DMS153 treated with DMSO at 0.1 percent for 48 hours (cell line): ENCODE results near the gene SCN9A.
"Not testable (repeated sequence)": the region's sequence is repeated elsewhere in the genome, so short reads cannot be mapped to it uniquely, and the experiment has no call there.

ENCODE experiments used
- DNase-seq: peaks from one replicate; lab custom pipeline; 2025; ENCODE audit not compliant: unreplicated experiment; lab: John Stamatoyannopoulos, UW

SCN9A gene

GRCh38 chr2:166375195-166375735 is 479 bp downstream of the SCN9A start:
- DNase-seq = peak; percentile 78

GRCh38 chr2:166373951-166374350 is 1.8 kb downstream of the SCN9A start:
- peak; percentile 35 for DNase-seq

- DNase-seq = no peak
These were observed 2.2 kb downstream of the SCN9A start for GRCh38 chr2:166373539-166373938.

- no peak for DNase-seq
These were observed 2.6 kb downstream of the SCN9A start for GRCh38 chr2:166373105-166373504.

GRCh38 chr2:166372046-166372445 is 3.7 kb downstream of the SCN9A start:
- DNase-seq = no peak

GRCh38 chr2:166365803-166366420 is 9.8 kb downstream of the SCN9A start:
- DNase-seq = no peak

GRCh38 chr2:166365239-166365638 is 10.5 kb downstream of the SCN9A start:
- no peak for DNase-seq

GRCh38 chr2:166364476-166365161 is 11.1 kb downstream of the SCN9A start:
- no peak for DNase-seq

- peak; percentile 69 for DNase-seq
These were observed 14.2 kb downstream of the SCN9A start for GRCh38 chr2:166361351-166362153.

- DNase-seq = no peak
These were observed 14.8 kb downstream of the SCN9A start for GRCh38 chr2:166360906-166361305.

GRCh38 chr2:166360426-166360825 is 15.3 kb downstream of the SCN9A start:
- no peak for DNase-seq

GRCh38 chr2:166357950-166358321 is 17.8 kb downstream of the SCN9A start:
- DNase-seq = not testable (repeated sequence)

- DNase-seq = no peak
These were observed 18.4 kb downstream of the SCN9A start for GRCh38 chr2:166357068-166357949.

- no peak for DNase-seq
These were observed 24.4 kb downstream of the SCN9A start for GRCh38 chr2:166351319-166351718.

- no peak for DNase-seq
These were observed 25.2 kb downstream of the SCN9A start for GRCh38 chr2:166350525-166350924.

GRCh38 chr2:166344286-166345113 is 31.2 kb downstream of the SCN9A start:
- DNase-seq = no peak

GRCh38 chr2:166343467-166343866 is 32.3 kb downstream of the SCN9A start:
- DNase-seq = peak; percentile 36

- DNase-seq = no peak
These were observed 34.3 kb downstream of the SCN9A start for GRCh38 chr2:166341426-166341825.

- DNase-seq = no peak
These were observed 36.9 kb downstream of the SCN9A start for GRCh38 chr2:166338831-166339339.

GRCh38 chr2:166337932-166338331 is 37.8 kb downstream of the SCN9A start:
- DNase-seq = no peak
